GM12878 (cell line): Measurements from ENCODE around the gene NOVA2. TPM values are rescaled to one million over a fixed set of nuclear protein-coding genes. Genes with fewer than 3 reads are reported as not detected.

Source experiments
- ATAC-seq: fragments of 200-7000 bp; cut with Tn5 transposase; 3 replicates; pipeline ENCODE4 v1.9.1; 2020; ENCODE audit warnings: mild to moderate bottlenecking, moderate library complexity
- BruUV-seq: library from RNA; stranded (reverse); fragments of 400-500 nt; replicated peaks from 2 replicates; lab custom pipeline; 2021; lab: Mats Ljungman, UMichigan
- CTCF ChIA-PET: fragments of 300-600 bp; sonication (Branson Sonifier 250); formaldehyde crosslinking; extraction: SDS; loops from one replicate; lab custom pipeline; 2021; ENCODE audit warnings: inconsistent platforms; lab: Yijun Ruan, JAX
- POLR2A ChIA-PET: fragments of 350-600 bp; formaldehyde crosslinking; extraction: SDS; loops from one replicate; lab custom pipeline; 2021; ENCODE audit warnings: inconsistent platforms; lab: Charles Lee
- RAD21 ChIA-PET: fragments of 300-600 bp; sonication (Branson Sonifier 250); formaldehyde crosslinking; loops from one replicate; lab custom pipeline; 2023; ENCODE audit warnings: antibody characterized with exemption; ENCODE audit not compliant: unreplicated experiment; lab: Charles Lee
- SMC1A ChIA-PET: fragments of 300-600 bp; sonication (Branson Sonifier 250); formaldehyde crosslinking; loops from one replicate; lab custom pipeline; 2023; ENCODE audit not compliant: unreplicated experiment, uncharacterized antibody; lab: Charles Lee
- DNase-seq: peaks from one replicate; pipeline ENCODE4 v3.0.0-alpha.2; 2011; ENCODE audit warnings: low read depth, low spot score
- FAIRE-seq: peaks from 3 replicates; lab custom pipeline; 2011; peaks lifted over from hg19 to GRCh38; lab: Jason Lieb, UNC
- H2AFZ ChIP-seq: 2 replicates; pipeline ENCODE4 v1.6.0; 2011; ENCODE audit warnings: low read depth, low read length, control low read depth; ENCODE audit not compliant: control insufficient read depth
- H3K27ac ChIP-seq: 2 replicates; pipeline ENCODE4 v1.5.1; 2011; ENCODE audit warnings: control low read depth; ENCODE audit not compliant: control insufficient read depth, insufficient read depth
- H3K27me3 ChIP-seq, 2 experiments: replicated peaks in 1 of 2; 2 replicates each; pipeline versions ENCODE4 v1.6.0 to v1.6.1; 2011; ENCODE audit warnings: low read length in 1 of 2; ENCODE audit not compliant: control insufficient read depth in 2 of 2, insufficient read depth in 2 of 2
- H3K36me3 ChIP-seq, 2 experiments: 2 replicates each; pipeline ENCODE4 v1.5.1; 2011; ENCODE audit warnings: low read length in 1 of 2; ENCODE audit not compliant: control insufficient read depth in 2 of 2, insufficient read depth in 2 of 2
- H3K4me1 ChIP-seq: 2 replicates; pipeline ENCODE4 v1.6.1; 2011; ENCODE audit warnings: mild to moderate bottlenecking, low read length, moderate library complexity, mixed read lengths; ENCODE audit not compliant: control insufficient read depth, insufficient read depth
- H3K4me2 ChIP-seq: 2 replicates; pipeline ENCODE4 v1.6.0; 2011; ENCODE audit warnings: control low read depth; ENCODE audit not compliant: control insufficient read depth, insufficient read depth
- H3K4me3 ChIP-seq: fragments of 200-600 bp; sonication (generic); 2 replicates; pipeline ENCODE4 v1.5.1; 2016
- H3K79me2 ChIP-seq: 2 replicates; pipeline ENCODE4 v1.6.0; 2011; ENCODE audit warnings: low read length; ENCODE audit not compliant: control insufficient read depth, insufficient read depth
- H3K9ac ChIP-seq: 2 replicates; pipeline ENCODE4 v1.8.0; 2011; ENCODE audit warnings: low read length, control low read depth, mixed read lengths; ENCODE audit not compliant: control insufficient read depth, insufficient read depth
- H3K9me3 ChIP-seq: replicated peaks from 3 replicates; pipeline ENCODE4 v1.5.1; 2011; ENCODE audit warnings: mild to moderate bottlenecking, low read length; ENCODE audit not compliant: control insufficient read depth, insufficient read depth
- H4K20me1 ChIP-seq: 2 replicates; pipeline ENCODE4 v1.6.0; 2011; ENCODE audit not compliant: control insufficient read depth, insufficient read depth
- BCLAF1 ChIP-seq: fragments of 450-650 bp; IDR thresholded peaks from 2 replicates; pipeline ENCODE4 v1.6.1; 2017; ENCODE audit warnings: antibody characterized with exemption, mild to moderate bottlenecking, moderate library complexity
- CHD1 ChIP-seq: IDR thresholded peaks from 2 replicates; pipeline ENCODE4 v1.6.1; 2012; ENCODE audit warnings: low read depth, low read length, improper control_type of control experiment
- CREM ChIP-seq: IDR thresholded peaks from 2 replicates; pipeline ENCODE4 v1.6.1; 2014; ENCODE audit warnings: antibody characterized with exemption, low read depth
- FOXK2 ChIP-seq: fragments of 450-650 bp; IDR thresholded peaks from 2 replicates; pipeline ENCODE4 v1.6.1; 2017; ENCODE audit warnings: mild to moderate bottlenecking, moderate library complexity
- JUND ChIP-seq: IDR thresholded peaks from 2 replicates; pipeline ENCODE4 v1.6.1; 2012; ENCODE audit warnings: low read depth, mild to moderate bottlenecking, low read length, improper control_type of control experiment, moderate library complexity
- MTA3 ChIP-seq: IDR thresholded peaks from 2 replicates; pipeline ENCODE4 v1.6.1; 2012; ENCODE audit warnings: low read length, inconsistent platforms, borderline replicate concordance
- NFYA ChIP-seq: IDR thresholded peaks from 2 replicates; pipeline ENCODE4 v1.6.1; 2011; ENCODE audit warnings: low read depth, mild to moderate bottlenecking, low read length, improper control_type of control experiment, borderline replicate concordance
- NR2F1 ChIP-seq: fragments of 450-650 bp; conservative IDR thresholded peaks from 2 replicates; pipeline ENCODE4 v1.6.1; 2017; ENCODE audit warnings: mild to moderate bottlenecking
- PML ChIP-seq: IDR thresholded peaks from 2 replicates; pipeline ENCODE4 v1.6.1; 2012; ENCODE audit warnings: low read length, inconsistent platforms
- RCOR1 ChIP-seq: conservative IDR thresholded peaks from 2 replicates; pipeline ENCODE4 v1.6.1; 2012; ENCODE audit warnings: low read depth, low read length, improper control_type of control experiment
- TAF1 ChIP-seq: IDR thresholded peaks from 2 replicates; pipeline ENCODE4 v1.6.1; 2011; ENCODE audit warnings: mild to moderate bottlenecking, low read depth, low read length, borderline replicate concordance
- TBL1XR1 ChIP-seq: IDR thresholded peaks from 2 replicates; pipeline ENCODE4 v1.6.1; 2012; ENCODE audit warnings: low read depth, low read length, improper control_type of control experiment
- ZNF384 ChIP-seq: IDR thresholded peaks from 2 replicates; pipeline ENCODE4 v1.6.1; 2012; ENCODE audit warnings: low read depth, mild to moderate bottlenecking, low read length, improper control_type of control experiment, borderline replicate concordance
- ZNF622 ChIP-seq: fragments of 450-650 bp; IDR thresholded peaks from 2 replicates; pipeline ENCODE4 v1.6.1; 2017; ENCODE audit warnings: mild to moderate bottlenecking, inconsistent platforms
- ZZZ3 ChIP-seq: IDR thresholded peaks from 2 replicates; pipeline ENCODE4 v1.6.1; 2011; ENCODE audit warnings: low read depth; ENCODE audit not compliant: control insufficient read depth, insufficient read length
- WGBS: methylation state at CpG from one replicate; pipeline ENCODE4 v1.1.6; 2016; ENCODE audit warnings: low lambda C conversion rate; ENCODE audit not compliant: insufficient replicate concordance, insufficient coverage; ENCODE audit errors: missing lambda C conversion rate; 5-methylcytosine and 5-hydroxymethylcytosine counted together
- in situ Hi-C: fragments of 300-500 bp; cut with MboI; formaldehyde crosslinking; loops from 9 replicates; pipeline ENCODE4 v1.14.3; 2018; ENCODE audit warnings: mixed read lengths
- intact Hi-C: fragments of 100-400 bp; cut with micrococcal nuclease; formaldehyde crosslinking; loops from one replicate; pipeline ENCODE4 v1.14.2; 2022; ENCODE audit not compliant: unreplicated experiment
- polyA plus RNA-seq, 11 experiments: library from polyadenylated mRNA; depleted of rRNA in 4 of 11; unstranded in 6 of 11; stranded (reverse) in 5 of 11; fragments of >200 nt; fragmentation: Nextera tagmentation in 4 of 11; fragmentation: Illumina TruSeq in 1 of 11; extraction: Ambion mirVana in 4 of 11; extraction: Trizol in 1 of 11; gene quantifications; 1 replicate in 1 of 11; 2 replicates in 10 of 11; pipeline versions ENCODE4 v1.2.1 to v1.2.3, GENCODE V29; 2011 to 2016; ENCODE audit warnings: inconsistent platforms in 2 of 11, missing spikeins in 2 of 11, low read depth in 1 of 11
- total RNA-seq, 4 experiments: library from RNA; depleted of rRNA in 3 of 4; stranded (reverse); fragments of >200 nt in 3 of 4; fragmentation: Illumina TruSeq in 1 of 4; extraction: Trizol in 1 of 4; gene quantifications; 2 replicates each; pipeline versions ENCODE4 v1.2.1 to v1.2.3, GENCODE V29; 2013 to 2021
- TF ChIP-seq, protein P1 (sequence below): fragments of 450-650 bp; IDR thresholded peaks from 2 replicates; pipeline ENCODE4 v1.6.1; 2018; ENCODE audit warnings: mild to moderate bottlenecking, low read depth, moderate library complexity; ENCODE audit not compliant: partially characterized antibody
- TF ChIP-seq, protein P2 (sequence below): IDR thresholded peaks from 2 replicates; pipeline ENCODE4 v1.6.1; 2012; ENCODE audit warnings: low read length, inconsistent platforms

The NOVA2 gene
- total and polyA plus RNA-seq, 10 of the 15 experiments (the other 5 are each of a cell fraction or from before 2014, with no cell fraction given) = under 0.01 to 0.44 (median 0.03) TPM; not detected in 4

GRCh38 chr19:45935267-45935666, 38.4 kb downstream of the NOVA2 start:
- Histone ChIP-seq H3K4me2 (no peak overlapping the region), H3K27me3 (no peaks in the 10 kb centered on the region), H3K27ac (no peak overlapping the region), H3K9ac (no peak overlapping the region), H2AFZ (no peak overlapping the region), H3K79me2 (no peaks in the 10 kb centered on the region), H3K9me3 (no peaks in the 10 kb centered on the region), H4K20me1 (no peaks in the 10 kb centered on the region), H3K4me3 (no peak overlapping the region), H3K4me1 (no peaks in the 10 kb centered on the region), H3K36me3 (no peaks in the 10 kb centered on the region)
- 51% methylated on average over 19 of the region's 19 CpGs for WGBS
- intact Hi-C loops = no loop called here
- ChIA-PET RAD21 (no interaction called here), CTCF (no interaction called here), SMC1A (no interaction called here), POLR2A (no interaction called here)
- ATAC-seq (no peak), FAIRE-seq (no peak), DNase-seq (no peak)
- BruUV-seq = no TSS peak
- TF ChIP-seq PML = no peak
- TF ChIP-seq TBL1XR1 = no peak
- TF ChIP-seq NFYA = no peak
- TF ChIP-seq ZNF384 = no peak
- no peak for TF ChIP-seq FOXK2
- no peak for TF ChIP-seq TAF1
- no peak for TF ChIP-seq ZNF622
- TF ChIP-seq, protein P1, sequence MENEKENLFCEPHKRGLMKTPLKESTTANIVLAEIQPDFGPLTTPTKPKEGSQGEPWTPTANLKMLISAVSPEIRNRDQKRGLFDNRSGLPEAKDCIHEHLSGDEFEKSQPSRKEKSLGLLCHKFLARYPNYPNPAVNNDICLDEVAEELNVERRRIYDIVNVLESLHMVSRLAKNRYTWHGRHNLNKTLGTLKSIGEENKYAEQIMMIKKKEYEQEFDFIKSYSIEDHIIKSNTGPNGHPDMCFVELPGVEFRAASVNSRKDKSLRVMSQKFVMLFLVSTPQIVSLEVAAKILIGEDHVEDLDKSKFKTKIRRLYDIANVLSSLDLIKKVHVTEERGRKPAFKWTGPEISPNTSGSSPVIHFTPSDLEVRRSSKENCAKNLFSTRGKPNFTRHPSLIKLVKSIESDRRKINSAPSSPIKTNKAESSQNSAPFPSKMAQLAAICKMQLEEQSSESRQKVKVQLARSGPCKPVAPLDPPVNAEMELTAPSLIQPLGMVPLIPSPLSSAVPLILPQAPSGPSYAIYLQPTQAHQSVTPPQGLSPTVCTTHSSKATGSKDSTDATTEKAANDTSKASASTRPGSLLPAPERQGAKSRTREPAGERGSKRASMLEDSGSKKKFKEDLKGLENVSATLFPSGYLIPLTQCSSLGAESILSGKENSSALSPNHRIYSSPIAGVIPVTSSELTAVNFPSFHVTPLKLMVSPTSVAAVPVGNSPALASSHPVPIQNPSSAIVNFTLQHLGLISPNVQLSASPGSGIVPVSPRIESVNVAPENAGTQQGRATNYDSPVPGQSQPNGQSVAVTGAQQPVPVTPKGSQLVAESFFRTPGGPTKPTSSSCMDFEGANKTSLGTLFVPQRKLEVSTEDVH = no peak
- TF ChIP-seq CREM = no peak
- no peak for TF ChIP-seq CHD1
- TF ChIP-seq ZZZ3 = no peak
- no peak for TF ChIP-seq MTA3
- TF ChIP-seq JUND = no peak
- TF ChIP-seq RCOR1 = no peak
- TF ChIP-seq, protein P2, sequence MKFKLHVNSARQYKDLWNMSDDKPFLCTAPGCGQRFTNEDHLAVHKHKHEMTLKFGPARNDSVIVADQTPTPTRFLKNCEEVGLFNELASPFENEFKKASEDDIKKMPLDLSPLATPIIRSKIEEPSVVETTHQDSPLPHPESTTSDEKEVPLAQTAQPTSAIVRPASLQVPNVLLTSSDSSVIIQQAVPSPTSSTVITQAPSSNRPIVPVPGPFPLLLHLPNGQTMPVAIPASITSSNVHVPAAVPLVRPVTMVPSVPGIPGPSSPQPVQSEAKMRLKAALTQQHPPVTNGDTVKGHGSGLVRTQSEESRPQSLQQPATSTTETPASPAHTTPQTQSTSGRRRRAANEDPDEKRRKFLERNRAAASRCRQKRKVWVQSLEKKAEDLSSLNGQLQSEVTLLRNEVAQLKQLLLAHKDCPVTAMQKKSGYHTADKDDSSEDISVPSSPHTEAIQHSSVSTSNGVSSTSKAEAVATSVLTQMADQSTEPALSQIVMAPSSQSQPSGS = no peak
- no peak for TF ChIP-seq NR2F1
- TF ChIP-seq BCLAF1 = no peak
- in situ Hi-C loops = no loop called here
